GM12878 (cell line): ENCODE results near the gene SLC26A11.

Source experiments
- CBFB ChIP-seq: IDR thresholded peaks from 2 replicates; pipeline ENCODE4 v1.6.1; 2016; ENCODE audit warnings: antibody characterized with exemption, low read depth
- CTCF ChIP-seq, 3 experiments: IDR thresholded peaks in 2 of 3; conservative IDR thresholded peaks in 1 of 3; 2 replicates each; pipeline ENCODE4 v1.5.1; 2011; ENCODE audit warnings: low read depth in 3 of 3, low read length in 3 of 3, mild to moderate bottlenecking in 3 of 3, control low read depth in 2 of 3, moderate library complexity in 2 of 3, inconsistent platforms in 1 of 3, mixed read lengths in 1 of 3; ENCODE audit not compliant: control insufficient read depth in 2 of 3, insufficient read depth in 1 of 3; ENCODE audit errors: extremely low read depth in 1 of 3
- POLR2A ChIP-seq: IDR thresholded peaks from 2 replicates; pipeline ENCODE4 v1.6.1; 2011; ENCODE audit warnings: low read depth, mild to moderate bottlenecking, low read length
- POLR2AphosphoS5 ChIP-seq: IDR thresholded peaks from 2 replicates; pipeline ENCODE4 v1.6.1; 2011; ENCODE audit warnings: mild to moderate bottlenecking, low read length, inconsistent platforms
- SIN3A ChIP-seq: IDR thresholded peaks from 2 replicates; pipeline ENCODE4 v1.6.1; 2012; ENCODE audit warnings: low read depth, low read length, improper control_type of control experiment
- TCF12 ChIP-seq: IDR thresholded peaks from 2 replicates; pipeline ENCODE4 v1.6.1; 2011; ENCODE audit warnings: low read depth, mild to moderate bottlenecking, low read length
- ZBTB33 ChIP-seq: fragments of 450-650 bp; IDR thresholded peaks from 2 replicates; pipeline ENCODE4 v1.6.1; 2017; ENCODE audit warnings: mild to moderate bottlenecking

- no peak for TF ChIP-seq POLR2AphosphoS5
- TF ChIP-seq ZBTB33: no peak
- no peak for TF ChIP-seq CTCF (IDR thresholded peaks at IDR 0.05 in 2 of 3, conservative IDR thresholded peaks at IDR 0.05 in 1 of 3; ENCODE audit: control insufficient read depth in 2 of 3, extremely low read depth in 1 of 3, insufficient read depth in 1 of 3, low read depth in 3 of 3, low read length in 3 of 3)
- no peak for TF ChIP-seq SIN3A
- no peak for TF ChIP-seq TCF12
- no peak for TF ChIP-seq CBFB
- TF ChIP-seq POLR2A: no peak
These were observed 6.9 kb downstream of the SLC26A11 start for GRCh38 chr17:80227156-80227555.
